IMR-90 (cell line): ENCODE data around the gene SORBS1. TPM values are rescaled to one million over a fixed set of nuclear protein-coding genes. Genes with fewer than 3 reads are reported as not detected.

Experiments
- ATAC-seq: fragments of 200-7000 bp; cut with Tn5 transposase; 2 replicates; pipeline ENCODE4 v1.9.1; 2020; ENCODE audit warnings: low read depth, mild to moderate bottlenecking, moderate library complexity
- BruUV-seq: library from RNA; stranded (reverse); fragments of 400-500 nt; replicated peaks from 2 replicates; lab custom pipeline; 2021; lab: Mats Ljungman, UMichigan
- CTCF ChIA-PET: fragments of 300-600 bp; formaldehyde crosslinking; extraction: SDS; loops from one replicate; lab custom pipeline; 2021; ENCODE audit warnings: antibody characterized with exemption; lab: Yijun Ruan, JAX
- POLR2A ChIA-PET: fragments of 300-600 bp; sonication (Branson Sonifier 250); formaldehyde crosslinking; loops from one replicate; lab custom pipeline; 2022; ENCODE audit warnings: antibody characterized with exemption; ENCODE audit not compliant: unreplicated experiment; lab: Charles Lee
- DNase-seq: peaks from one replicate; pipeline ENCODE4 v3.0.0; 2013
- H2AFZ ChIP-seq: replicated peaks from 2 replicates; pipeline ENCODE3; 2013; ENCODE audit warnings: low read length, mild to moderate bottlenecking; ENCODE audit not compliant: poor library complexity
- H2AK5ac ChIP-seq: 2 replicates; pipeline ENCODE4 v1.6.1; 2013; ENCODE audit warnings: low read depth, low read length, inconsistent platforms
- H2AK9ac ChIP-seq: replicated peaks from 2 replicates; pipeline ENCODE3; 2013; ENCODE audit warnings: mild to moderate bottlenecking, low read depth, low read length, moderate library complexity; ENCODE audit not compliant: poor library complexity
- H2BK120ac ChIP-seq: 2 replicates; pipeline ENCODE4 v1.6.1; 2013; ENCODE audit warnings: low read depth, low read length, inconsistent platforms
- H2BK15ac ChIP-seq: 3 replicates; pipeline ENCODE4 v1.6.1; 2013; ENCODE audit warnings: low read depth, low read length, inconsistent platforms
- H2BK20ac ChIP-seq: 2 replicates; pipeline ENCODE4 v1.6.1; 2013; ENCODE audit warnings: low read depth, mild to moderate bottlenecking, inconsistent platforms, low read length, moderate library complexity
- H2BK5ac ChIP-seq: 2 replicates; pipeline ENCODE4 v1.6.1; 2013; ENCODE audit warnings: mild to moderate bottlenecking, low read depth, low read length, inconsistent platforms; ENCODE audit not compliant: poor library complexity, severe bottlenecking
- H3K14ac ChIP-seq: replicated peaks from 2 replicates; pipeline ENCODE4 v1.6.1; 2013; ENCODE audit warnings: low read depth, low read length, inconsistent platforms
- H3K18ac ChIP-seq: 2 replicates; pipeline ENCODE4 v1.6.1; 2013; ENCODE audit warnings: low read depth, low read length, control low read depth
- H3K23ac ChIP-seq: 2 replicates; pipeline ENCODE4 v1.6.1; 2013; ENCODE audit warnings: low read depth, low read length, inconsistent platforms
- H3K27ac ChIP-seq: 2 replicates; pipeline ENCODE4 v1.5.1; 2013; ENCODE audit warnings: mild to moderate bottlenecking, control low read depth, low read length; ENCODE audit not compliant: insufficient read depth
- H3K27me3 ChIP-seq: 2 replicates; pipeline ENCODE4 v1.6.1; 2013; ENCODE audit warnings: low read length; ENCODE audit not compliant: control insufficient read depth, insufficient read depth
- H3K36me3 ChIP-seq: 2 replicates; pipeline ENCODE4 v1.6.1; 2013; ENCODE audit warnings: low read length, mixed read lengths; ENCODE audit not compliant: control insufficient read depth, insufficient read depth
- H3K4ac ChIP-seq: 2 replicates; pipeline ENCODE4 v1.6.1; 2013; ENCODE audit warnings: low read depth, low read length, inconsistent platforms
- H3K4me1 ChIP-seq: 2 replicates; pipeline ENCODE4 v1.6.1; 2013; ENCODE audit warnings: low read length, mixed read lengths; ENCODE audit not compliant: control insufficient read depth, insufficient read depth
- H3K4me2 ChIP-seq: 2 replicates; pipeline ENCODE4 v1.6.1; 2013; ENCODE audit warnings: low read depth, mild to moderate bottlenecking, control low read depth, low read length, moderate library complexity
- H3K4me3 ChIP-seq: 2 replicates; pipeline ENCODE4 v1.5.1; 2013; ENCODE audit warnings: low read depth, mild to moderate bottlenecking, control low read depth, low read length, moderate library complexity; ENCODE audit not compliant: insufficient read depth
- H3K56ac ChIP-seq: 2 replicates; pipeline ENCODE4 v1.6.1; 2013; ENCODE audit warnings: low read length, inconsistent platforms; ENCODE audit not compliant: insufficient read depth; ENCODE audit errors: extremely low read depth
- H3K79me1 ChIP-seq, 2 experiments: 2 replicates each; pipeline ENCODE4 v1.6.1; 2013; ENCODE audit warnings: low read length in 2 of 2, inconsistent platforms in 1 of 2, low read depth in 1 of 2
- H3K9ac ChIP-seq: 2 replicates; pipeline ENCODE4 v1.6.1; 2013; ENCODE audit warnings: low read depth, low read length, control low read depth
- H3K9me1 ChIP-seq: 2 replicates; pipeline ENCODE4 v1.6.1; 2013; ENCODE audit warnings: low read length, inconsistent platforms; ENCODE audit not compliant: insufficient read depth
- H3K9me3 ChIP-seq: 2 replicates; pipeline ENCODE4 v1.6.1; 2013; ENCODE audit warnings: low read length; ENCODE audit not compliant: control insufficient read depth, insufficient read depth
- H4K20me1 ChIP-seq: 2 replicates; pipeline ENCODE4 v1.6.1; 2013; ENCODE audit warnings: low read length, inconsistent platforms; ENCODE audit not compliant: insufficient read depth
- H4K5ac ChIP-seq: 2 replicates; pipeline ENCODE4 v1.6.1; 2013; ENCODE audit warnings: mild to moderate bottlenecking, low read depth, low read length, control low read depth
- H4K8ac ChIP-seq, 2 experiments: 2 replicates each; pipeline ENCODE4 v1.6.1; 2013; ENCODE audit warnings: low read depth in 2 of 2, low read length in 2 of 2, control low read depth in 1 of 2, inconsistent platforms in 1 of 2
- H4K91ac ChIP-seq: 2 replicates; pipeline ENCODE4 v1.6.1; 2013; ENCODE audit warnings: low read depth, low read length, inconsistent platforms; ENCODE audit not compliant: insufficient read depth
- BHLHE40 ChIP-seq: fragments of 150-350 bp; IDR thresholded peaks from 2 replicates; pipeline ENCODE4 v1.6.1; 2016; ENCODE audit warnings: mild to moderate bottlenecking, low read depth, low read length
- CEBPB ChIP-seq: IDR thresholded peaks from 2 replicates; pipeline ENCODE4 v1.6.1; 2012; ENCODE audit warnings: low read depth, low read length, improper control_type of control experiment
- CHD1 ChIP-seq: IDR thresholded peaks from 2 replicates; pipeline ENCODE4 v1.6.1; 2012; ENCODE audit warnings: low read depth, low read length, improper control_type of control experiment
- FOS ChIP-seq: fragments of 150-350 bp; IDR thresholded peaks from 2 replicates; pipeline ENCODE4 v1.6.1; 2016; ENCODE audit warnings: low read depth, low read length
- MAFK ChIP-seq: IDR thresholded peaks from 2 replicates; pipeline ENCODE4 v1.6.1; 2012; ENCODE audit warnings: low read depth, low read length, improper control_type of control experiment
- MAZ ChIP-seq: IDR thresholded peaks from 2 replicates; pipeline ENCODE4 v1.6.1; 2012; ENCODE audit warnings: low read depth, mild to moderate bottlenecking, low read length, improper control_type of control experiment, moderate library complexity, borderline replicate concordance
- MXI1 ChIP-seq: IDR thresholded peaks from 2 replicates; pipeline ENCODE4 v1.6.1; 2012; ENCODE audit warnings: low read depth, mild to moderate bottlenecking, low read length, moderate library complexity, borderline replicate concordance
- NFE2L2 ChIP-seq: fragments of 150-350 bp; IDR thresholded peaks from 2 replicates; pipeline ENCODE4 v1.6.1; 2016; ENCODE audit warnings: low read depth, mild to moderate bottlenecking, low read length
- POLR2A ChIP-seq: IDR thresholded peaks from 2 replicates; pipeline ENCODE4 v1.6.1; 2012; ENCODE audit warnings: mild to moderate bottlenecking, low read depth, low read length
- RAD21 ChIP-seq: IDR thresholded peaks from 2 replicates; pipeline ENCODE4 v1.6.1; 2012; ENCODE audit warnings: low read length, improper control_type of control experiment
- RCOR1 ChIP-seq: IDR thresholded peaks from 2 replicates; pipeline ENCODE4 v1.6.1; 2012; ENCODE audit warnings: mild to moderate bottlenecking, low read length, improper control_type of control experiment; ENCODE audit not compliant: insufficient replicate concordance
- RFX5 ChIP-seq: IDR thresholded peaks from 2 replicates; pipeline ENCODE4 v1.8.0; 2012; ENCODE audit warnings: low read depth, mild to moderate bottlenecking, low read length, moderate library complexity
- SMC3 ChIP-seq: fragments of 150-350 bp; IDR thresholded peaks from 2 replicates; pipeline ENCODE4 v1.6.1; 2016; ENCODE audit warnings: low read depth, mild to moderate bottlenecking, antibody characterized with exemption, low read length, moderate library complexity
- WGBS, 2 experiments: methylation state at CpG; one replicate each; pipeline versions ENCODE4 v1.1.5 to v1.1.7; 2013; ENCODE audit warnings: missing lambda C conversion rate in 2 of 2; ENCODE audit not compliant: insufficient read length in 1 of 2; ENCODE audit errors: extremely low coverage in 2 of 2; 5-methylcytosine and 5-hydroxymethylcytosine counted together
- dilution Hi-C: fragments of 300-500 bp; cut with HindIII; formaldehyde crosslinking; loops from one replicate; pipeline ENCODE4 v1.14.3; 2018; ENCODE audit warnings: low sequenced_read_pairs; ENCODE audit not compliant: unreplicated experiment
- in situ Hi-C: fragments of 300-500 bp; cut with MboI; formaldehyde crosslinking; loops from 3 replicates; pipeline ENCODE4 v1.14.3; 2019; ENCODE audit warnings: low sequenced_read_pairs, inconsistent platforms, mixed read lengths
- intact Hi-C: fragments of 100-400 bp; cut with micrococcal nuclease; formaldehyde crosslinking; loops from 2 replicates; pipeline ENCODE4 v1.10.0; 2022
- polyA plus RNA-seq, 3 experiments: library from polyadenylated mRNA; depleted of rRNA; stranded (reverse); fragments of >200 nt; gene quantifications; 2 replicates each; pipeline ENCODE4 v1.2.3, GENCODE V29; 2012; ENCODE audit warnings: low replicate concordance in 1 of 3
- total RNA-seq: library from RNA; depleted of rRNA; stranded (reverse); fragments of >200 nt; gene quantifications from 2 replicates; pipeline ENCODE4 v1.2.3, GENCODE V29; 2012
- TF ChIP-seq, protein P1 (sequence below): fragments of 150-350 bp; IDR thresholded peaks from 2 replicates; pipeline ENCODE4 v1.6.1; 2017; ENCODE audit warnings: mild to moderate bottlenecking, antibody characterized with exemption, low read length, low read depth
- TF ChIP-seq, protein P2 (sequence below): conservative IDR thresholded peaks from 2 replicates; pipeline ENCODE4 v1.5.1; 2012; ENCODE audit warnings: mild to moderate bottlenecking, low read depth, low read length, improper control_type of control experiment
- TF ChIP-seq, protein P3 (sequence below): fragments of 150-350 bp; IDR thresholded peaks from 2 replicates; pipeline ENCODE4 v1.6.1; 2016; ENCODE audit warnings: low read depth, mild to moderate bottlenecking, low read length, moderate library complexity, borderline replicate concordance

Gene SORBS1
- total and polyA plus RNA-seq, 2 of the 4 experiments (the other 2 are of a cell fraction): 0.18 to 0.32 TPM

DNA sequence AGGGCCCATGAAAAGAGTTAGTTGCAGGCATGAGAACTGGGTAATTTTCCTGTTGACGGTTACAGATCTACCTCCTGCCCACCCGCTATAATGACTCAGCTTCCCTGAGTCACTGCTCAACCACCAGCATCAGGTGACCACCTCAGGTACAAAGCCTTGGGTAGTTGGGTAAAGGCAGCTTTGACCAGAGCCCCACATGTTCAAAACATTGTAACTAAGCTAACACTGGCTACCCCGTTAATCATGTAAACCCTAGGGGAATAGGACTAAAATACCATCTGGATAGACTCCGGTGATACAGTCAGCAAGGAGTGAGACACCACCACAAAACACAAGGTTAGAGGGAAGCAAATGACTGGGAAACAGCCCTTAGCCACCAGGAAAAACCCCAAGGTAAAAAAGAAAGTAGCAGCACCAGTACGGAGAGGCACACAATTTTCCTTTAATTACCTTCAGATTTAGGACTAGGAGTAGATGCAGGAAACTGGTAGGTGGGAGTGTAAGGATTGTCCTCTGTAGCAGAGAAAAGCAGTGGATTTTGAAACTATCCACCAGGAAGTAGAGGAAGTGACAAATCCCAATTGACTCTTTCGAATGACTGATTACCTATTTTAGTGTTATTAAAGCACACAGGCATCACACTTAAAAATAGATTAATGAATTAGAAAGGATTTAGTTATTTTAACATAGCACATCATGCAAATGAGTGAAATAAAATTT is 166.8 kb downstream of the SORBS1 start:
- no peak overlapping the region for H3K9ac ChIP-seq
- no peak overlapping the region for H3K14ac ChIP-seq
- no peak for DNase-seq

More for the DNA sequence above, 166.8 kb downstream of the SORBS1 start:
- no peak overlapping the region for H2BK20ac ChIP-seq
- H2BK5ac ChIP-seq: no peak overlapping the region
- H3K27ac ChIP-seq: no peak overlapping the region
- H3K56ac ChIP-seq: no peak overlapping the region
- H2AK9ac ChIP-seq: no peak overlapping the region
- no peaks in the 10 kb centered on the region for H3K9me1 ChIP-seq
- no peak overlapping the region for H4K8ac ChIP-seq
- no peaks in the 10 kb centered on the region for H3K79me1 ChIP-seq
- H3K4me3 ChIP-seq: no peak overlapping the region
- no peak overlapping the region for H3K18ac ChIP-seq
- no peaks in the 10 kb centered on the region for H4K20me1 ChIP-seq
- dilution Hi-C loops (no loop called here), intact Hi-C loops (no loop called here), in situ Hi-C loops (no loop called here)
- H3K4ac ChIP-seq: no peak overlapping the region
- no peak overlapping the region for H3K4me2 ChIP-seq
- H3K36me3 ChIP-seq: no peaks in the 10 kb centered on the region
- no peaks in the 10 kb centered on the region for H3K9me3 ChIP-seq
- no peak overlapping the region for H3K23ac ChIP-seq
- no CpG with 5 or more reads among the region's 6 CpGs for WGBS, 2 experiments
- no peak overlapping the region for H4K91ac ChIP-seq
- TF ChIP-seq FOS (no peak), MXI1 (no peak), RCOR1 (no peak), CEBPB (no peak), MAZ (no peak), SMC3 (no peak), POLR2A (no peak), MAFK (no peak), NFE2L2 (no peak), BHLHE40 (no peak), RAD21 (no peak), RFX5 (no peak), CHD1 (no peak)
- TF ChIP-seq, protein P1, sequence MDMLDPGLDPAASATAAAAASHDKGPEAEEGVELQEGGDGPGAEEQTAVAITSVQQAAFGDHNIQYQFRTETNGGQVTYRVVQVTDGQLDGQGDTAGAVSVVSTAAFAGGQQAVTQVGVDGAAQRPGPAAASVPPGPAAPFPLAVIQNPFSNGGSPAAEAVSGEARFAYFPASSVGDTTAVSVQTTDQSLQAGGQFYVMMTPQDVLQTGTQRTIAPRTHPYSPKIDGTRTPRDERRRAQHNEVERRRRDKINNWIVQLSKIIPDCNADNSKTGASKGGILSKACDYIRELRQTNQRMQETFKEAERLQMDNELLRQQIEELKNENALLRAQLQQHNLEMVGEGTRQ: no peak
- TF ChIP-seq, protein P2, sequence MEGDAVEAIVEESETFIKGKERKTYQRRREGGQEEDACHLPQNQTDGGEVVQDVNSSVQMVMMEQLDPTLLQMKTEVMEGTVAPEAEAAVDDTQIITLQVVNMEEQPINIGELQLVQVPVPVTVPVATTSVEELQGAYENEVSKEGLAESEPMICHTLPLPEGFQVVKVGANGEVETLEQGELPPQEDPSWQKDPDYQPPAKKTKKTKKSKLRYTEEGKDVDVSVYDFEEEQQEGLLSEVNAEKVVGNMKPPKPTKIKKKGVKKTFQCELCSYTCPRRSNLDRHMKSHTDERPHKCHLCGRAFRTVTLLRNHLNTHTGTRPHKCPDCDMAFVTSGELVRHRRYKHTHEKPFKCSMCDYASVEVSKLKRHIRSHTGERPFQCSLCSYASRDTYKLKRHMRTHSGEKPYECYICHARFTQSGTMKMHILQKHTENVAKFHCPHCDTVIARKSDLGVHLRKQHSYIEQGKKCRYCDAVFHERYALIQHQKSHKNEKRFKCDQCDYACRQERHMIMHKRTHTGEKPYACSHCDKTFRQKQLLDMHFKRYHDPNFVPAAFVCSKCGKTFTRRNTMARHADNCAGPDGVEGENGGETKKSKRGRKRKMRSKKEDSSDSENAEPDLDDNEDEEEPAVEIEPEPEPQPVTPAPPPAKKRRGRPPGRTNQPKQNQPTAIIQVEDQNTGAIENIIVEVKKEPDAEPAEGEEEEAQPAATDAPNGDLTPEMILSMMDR: no peak
- TF ChIP-seq, protein P3, sequence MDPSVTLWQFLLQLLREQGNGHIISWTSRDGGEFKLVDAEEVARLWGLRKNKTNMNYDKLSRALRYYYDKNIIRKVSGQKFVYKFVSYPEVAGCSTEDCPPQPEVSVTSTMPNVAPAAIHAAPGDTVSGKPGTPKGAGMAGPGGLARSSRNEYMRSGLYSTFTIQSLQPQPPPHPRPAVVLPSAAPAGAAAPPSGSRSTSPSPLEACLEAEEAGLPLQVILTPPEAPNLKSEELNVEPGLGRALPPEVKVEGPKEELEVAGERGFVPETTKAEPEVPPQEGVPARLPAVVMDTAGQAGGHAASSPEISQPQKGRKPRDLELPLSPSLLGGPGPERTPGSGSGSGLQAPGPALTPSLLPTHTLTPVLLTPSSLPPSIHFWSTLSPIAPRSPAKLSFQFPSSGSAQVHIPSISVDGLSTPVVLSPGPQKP: no peak
- no peak overlapping the region for H2AFZ ChIP-seq
- no TSS peak for BruUV-seq
- POLR2A ChIA-PET: no interaction called here
- H4K5ac ChIP-seq: no peak overlapping the region
- no peak overlapping the region for H2AK5ac ChIP-seq
- ATAC-seq: no peak
- CTCF ChIA-PET: no interaction called here
- H3K4me1 ChIP-seq: no peaks in the 10 kb centered on the region
- no peak overlapping the region for H2BK15ac ChIP-seq
- no peaks in the 10 kb centered on the region; the same call in 1 of the 2 replicates for H3K27me3 ChIP-seq
- H2BK120ac ChIP-seq: no peak overlapping the region
